HepG2 (cell line): ENCODE results near the gene RASL10A. TPM values are rescaled to one million over a fixed set of nuclear protein-coding genes. Genes with fewer than 3 reads are reported as not detected.
A peak's percentile ranks its signal among the peaks of the same experiment; 100 is the strongest.

Source experiments
- ELF4 ChIP-seq: sonication (generic); formaldehyde crosslinking; IDR thresholded peaks from 2 replicates; pipeline ENCODE4 v1.5.0; 2020; ENCODE audit warnings: missing genetic modification reagents, mild to moderate bottlenecking, moderate library complexity, borderline replicate concordance
- HNF4A ChIP-seq: sonication (generic); formaldehyde crosslinking; IDR thresholded peaks from 2 replicates; pipeline ENCODE4 v1.4.0; 2020; ENCODE audit warnings: missing genetic modification reagents
- NFKB2 ChIP-seq: sonication (generic); formaldehyde crosslinking; IDR thresholded peaks from 2 replicates; pipeline ENCODE4 v1.4.0; 2020; ENCODE audit warnings: missing genetic modification reagents, borderline replicate concordance
- NR0B2 ChIP-seq: sonication (generic); formaldehyde crosslinking; IDR thresholded peaks from 2 replicates; pipeline ENCODE4 v1.4.0; 2020; ENCODE audit warnings: mild to moderate bottlenecking, missing genetic modification reagents
- NR2F1 ChIP-seq, 2 experiments: fragments of 450-650 bp in 1 of 2; formaldehyde crosslinking in 1 of 2; IDR thresholded peaks; 2 replicates each; pipeline versions ENCODE4 v1.5.0 to v1.6.1; 2016 to 2020; ENCODE audit warnings: mild to moderate bottlenecking in 1 of 2, missing compliant biosample characterization in 1 of 2, missing genetic modification reagents in 1 of 2, moderate library complexity in 1 of 2
- ZFX ChIP-seq: sonication (generic); formaldehyde crosslinking; IDR thresholded peaks from 2 replicates; pipeline ENCODE4 v1.4.0; 2020; ENCODE audit warnings: mild to moderate bottlenecking, low read depth, missing genetic modification reagents, moderate library complexity
- ZNF34 ChIP-seq: sonication (generic); formaldehyde crosslinking; IDR thresholded peaks from 2 replicates; pipeline ENCODE4 v1.4.0; 2020; ENCODE audit warnings: mild to moderate bottlenecking, missing genetic modification reagents, borderline replicate concordance
- ZNF44 ChIP-seq: sonication (generic); formaldehyde crosslinking; IDR thresholded peaks from 2 replicates; pipeline ENCODE4 v1.5.1; 2020; ENCODE audit warnings: mild to moderate bottlenecking, missing genetic modification reagents
- ZSCAN31 ChIP-seq: sonication (generic); formaldehyde crosslinking; IDR thresholded peaks from 2 replicates; pipeline ENCODE4 v1.5.0; 2020; ENCODE audit warnings: low read depth, mild to moderate bottlenecking, missing genetic modification reagents
- polyA plus RNA-seq, 8 experiments: library from polyadenylated mRNA; depleted of rRNA in 3 of 8; stranded (reverse) in 7 of 8; unstranded in 1 of 8; fragments of >200 nt; fragmentation: Illumina TruSeq in 4 of 8; extraction: Trizol in 4 of 8; gene quantifications; 2 replicates each; pipeline versions ENCODE4 v1.2.1 to v1.2.3, GENCODE V29; 2011 to 2016; ENCODE audit warnings: low read depth in 4 of 8, missing spikeins in 1 of 8, mixed read lengths in 1 of 8; ENCODE audit not compliant: insufficient read depth in 1 of 8
- total RNA-seq, 5 experiments: library from RNA; depleted of rRNA; stranded (reverse); fragments of >200 nt; fragmentation: Illumina TruSeq; extraction: Trizol; gene quantifications; 2 replicates each; pipeline ENCODE4 v1.2.3, GENCODE V29; 2016; ENCODE audit warnings: low read depth in 1 of 5
- TF ChIP-seq, protein P1 (sequence below): sonication (generic); formaldehyde crosslinking; IDR thresholded peaks from 2 replicates; pipeline ENCODE4 v1.5.1; 2020; ENCODE audit warnings: missing genetic modification reagents, mild to moderate bottlenecking, borderline replicate concordance
- TF ChIP-seq, protein P2 (sequence below): IDR thresholded peaks from 2 replicates; pipeline ENCODE4 v1.6.1; 2018; ENCODE audit warnings: missing genetic modification reagents

The RASL10A gene
- total and polyA plus RNA-seq, 2 of the 13 experiments (the other 11 are each of a cell fraction or from before 2014, with no cell fraction given) = 0.05 to 0.22 TPM

DNA sequence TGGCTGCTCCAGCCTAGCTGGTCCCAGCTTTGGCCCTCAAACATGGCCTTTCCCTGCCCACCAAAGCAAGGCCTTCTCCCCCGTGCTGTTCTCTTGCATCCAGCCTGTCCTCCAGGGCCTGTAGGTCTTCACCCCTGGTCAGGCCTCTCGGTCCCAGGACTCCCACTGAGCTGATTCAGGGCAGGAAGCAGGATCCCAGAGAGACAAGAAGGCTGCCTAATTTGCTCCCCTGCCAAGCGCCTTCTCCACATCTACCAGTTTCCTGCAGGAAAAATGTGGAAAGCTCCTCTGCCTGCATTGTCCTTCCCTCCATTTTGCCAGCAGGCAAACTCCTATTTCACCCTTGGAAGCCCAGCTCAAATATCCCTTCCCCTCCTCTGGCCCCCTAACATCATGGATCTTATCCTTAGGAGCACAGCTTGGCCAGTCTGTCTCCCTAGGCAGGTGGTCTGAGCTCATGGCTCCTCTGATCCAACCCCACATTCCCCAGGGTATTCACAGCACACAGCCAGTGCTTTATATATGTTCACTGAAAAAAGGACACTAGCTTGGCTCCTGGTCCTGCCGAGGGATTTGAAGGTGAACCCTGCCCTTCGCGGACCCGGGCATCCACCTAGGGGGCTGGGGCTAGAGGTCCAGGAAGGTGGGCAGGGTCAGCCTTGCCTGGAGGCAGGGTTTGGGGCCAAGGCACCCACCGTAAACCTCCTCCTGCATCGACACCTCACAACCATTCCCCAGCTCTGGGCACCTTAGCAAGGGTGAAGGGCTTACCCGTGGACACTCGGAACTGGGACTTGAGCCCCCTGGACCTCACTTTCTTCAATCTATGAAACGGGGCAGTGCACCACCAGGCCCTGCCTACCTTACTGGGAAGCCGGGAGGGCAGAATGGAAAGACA lies 48.7 kb downstream of the RASL10A start (continued):
- 0 out of 2 replicates have a peak, but pooled peaks have one; percentile 1 for TF ChIP-seq NFKB2 (CRISPR knock-in tag)
- TF ChIP-seq, protein P1, sequence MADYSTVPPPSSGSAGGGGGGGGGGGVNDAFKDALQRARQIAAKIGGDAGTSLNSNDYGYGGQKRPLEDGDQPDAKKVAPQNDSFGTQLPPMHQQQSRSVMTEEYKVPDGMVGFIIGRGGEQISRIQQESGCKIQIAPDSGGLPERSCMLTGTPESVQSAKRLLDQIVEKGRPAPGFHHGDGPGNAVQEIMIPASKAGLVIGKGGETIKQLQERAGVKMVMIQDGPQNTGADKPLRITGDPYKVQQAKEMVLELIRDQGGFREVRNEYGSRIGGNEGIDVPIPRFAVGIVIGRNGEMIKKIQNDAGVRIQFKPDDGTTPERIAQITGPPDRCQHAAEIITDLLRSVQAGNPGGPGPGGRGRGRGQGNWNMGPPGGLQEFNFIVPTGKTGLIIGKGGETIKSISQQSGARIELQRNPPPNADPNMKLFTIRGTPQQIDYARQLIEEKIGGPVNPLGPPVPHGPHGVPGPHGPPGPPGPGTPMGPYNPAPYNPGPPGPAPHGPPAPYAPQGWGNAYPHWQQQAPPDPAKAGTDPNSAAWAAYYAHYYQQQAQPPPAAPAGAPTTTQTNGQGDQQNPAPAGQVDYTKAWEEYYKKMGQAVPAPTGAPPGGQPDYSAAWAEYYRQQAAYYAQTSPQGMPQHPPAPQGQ = no peak
- TF ChIP-seq ZSCAN31 = no peak
- TF ChIP-seq, protein P2, sequence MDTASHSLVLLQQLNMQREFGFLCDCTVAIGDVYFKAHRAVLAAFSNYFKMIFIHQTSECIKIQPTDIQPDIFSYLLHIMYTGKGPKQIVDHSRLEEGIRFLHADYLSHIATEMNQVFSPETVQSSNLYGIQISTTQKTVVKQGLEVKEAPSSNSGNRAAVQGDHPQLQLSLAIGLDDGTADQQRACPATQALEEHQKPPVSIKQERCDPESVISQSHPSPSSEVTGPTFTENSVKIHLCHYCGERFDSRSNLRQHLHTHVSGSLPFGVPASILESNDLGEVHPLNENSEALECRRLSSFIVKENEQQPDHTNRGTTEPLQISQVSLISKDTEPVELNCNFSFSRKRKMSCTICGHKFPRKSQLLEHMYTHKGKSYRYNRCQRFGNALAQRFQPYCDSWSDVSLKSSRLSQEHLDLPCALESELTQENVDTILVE (CRISPR knock-in tag) = 0 out of 2 replicates have a peak, but pooled peaks have one; percentile 20
- 0 out of 2 replicates have a peak, but pooled peaks have one; percentile 5 for TF ChIP-seq HNF4A
- 0 out of 2 replicates have a peak, but pooled peaks have one; percentile 36 for TF ChIP-seq NR0B2 (CRISPR knock-in tag)
- TF ChIP-seq ZNF44 (CRISPR knock-in tag) = no peak
- peak; percentile 20 for TF ChIP-seq ZFX (CRISPR knock-in tag)
- TF ChIP-seq ZNF34 (CRISPR knock-in tag) = 0 out of 2 replicates have a peak, but pooled peaks have one; percentile 9
- no peak for TF ChIP-seq NR2F1 (CRISPR knock-in tag; IDR thresholded peaks at IDR 0.05)
- 0 out of 2 replicates have a peak, but pooled peaks have one; percentile 0 for TF ChIP-seq ELF4 (CRISPR knock-in tag)
